Astrocyte of the cerebellum (primary cell): ENCODE data around the gene SERTM2.
A peak's percentile ranks its signal among the peaks of the same experiment; 100 is the strongest.

ENCODE experiments used
- DNase-seq: peaks from one replicate; pipeline ENCODE4 v3.0.0-alpha.2; 2011; ENCODE audit warnings: low read depth
- H3K4me3 ChIP-seq: 2 replicates; pipeline ENCODE4 v1.5.1; 2011; ENCODE audit warnings: mild to moderate bottlenecking, low read depth, low read length, moderate library complexity
- in situ Hi-C: cut with HindIII; loops from 2 replicates; pipeline ENCODE4 v1.10.0; 2017; ENCODE audit warnings: low sequenced_read_pairs
- TF ChIP-seq, protein P1 (sequence below): IDR thresholded peaks from 2 replicates; pipeline ENCODE4 v1.5.1; 2012; ENCODE audit warnings: low read length, low read depth, moderate library complexity, mild to moderate bottlenecking; ENCODE audit errors: missing control alignments

SERTM2 gene

DNA sequence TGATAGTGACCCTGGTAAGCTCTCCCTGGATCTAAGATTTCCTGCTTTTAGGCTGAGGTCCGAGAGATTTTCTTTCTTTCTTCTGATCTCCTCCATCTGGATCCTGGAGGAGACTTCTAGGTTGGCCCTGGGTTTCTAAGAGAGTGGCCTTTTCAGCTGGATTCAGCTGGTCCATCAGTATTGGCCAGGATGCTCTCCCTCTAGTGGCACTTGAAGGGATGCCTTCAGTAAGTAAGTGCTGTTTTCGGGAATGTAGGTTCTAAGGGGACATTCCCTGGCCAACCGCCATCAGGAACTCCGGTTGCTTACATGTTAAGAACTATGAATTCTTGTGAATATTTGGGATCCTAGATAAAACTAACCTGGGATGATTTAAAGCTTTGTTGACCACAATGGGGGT is 56.9 kb downstream of the SERTM2 start:
- in situ Hi-C loops, result no loop called here
- no peak overlapping the region for H3K4me3 ChIP-seq
- no peak for DNase-seq

GRCh38 chrX:111568817-111569216 is 57.4 kb downstream of the SERTM2 start:
- in situ Hi-C loops, result no loop called here
- no peak overlapping the region for H3K4me3 ChIP-seq
- no peak for DNase-seq
- TF ChIP-seq, protein P1, sequence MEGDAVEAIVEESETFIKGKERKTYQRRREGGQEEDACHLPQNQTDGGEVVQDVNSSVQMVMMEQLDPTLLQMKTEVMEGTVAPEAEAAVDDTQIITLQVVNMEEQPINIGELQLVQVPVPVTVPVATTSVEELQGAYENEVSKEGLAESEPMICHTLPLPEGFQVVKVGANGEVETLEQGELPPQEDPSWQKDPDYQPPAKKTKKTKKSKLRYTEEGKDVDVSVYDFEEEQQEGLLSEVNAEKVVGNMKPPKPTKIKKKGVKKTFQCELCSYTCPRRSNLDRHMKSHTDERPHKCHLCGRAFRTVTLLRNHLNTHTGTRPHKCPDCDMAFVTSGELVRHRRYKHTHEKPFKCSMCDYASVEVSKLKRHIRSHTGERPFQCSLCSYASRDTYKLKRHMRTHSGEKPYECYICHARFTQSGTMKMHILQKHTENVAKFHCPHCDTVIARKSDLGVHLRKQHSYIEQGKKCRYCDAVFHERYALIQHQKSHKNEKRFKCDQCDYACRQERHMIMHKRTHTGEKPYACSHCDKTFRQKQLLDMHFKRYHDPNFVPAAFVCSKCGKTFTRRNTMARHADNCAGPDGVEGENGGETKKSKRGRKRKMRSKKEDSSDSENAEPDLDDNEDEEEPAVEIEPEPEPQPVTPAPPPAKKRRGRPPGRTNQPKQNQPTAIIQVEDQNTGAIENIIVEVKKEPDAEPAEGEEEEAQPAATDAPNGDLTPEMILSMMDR, result no peak

More for the DNA sequence above, 56.9 kb downstream of the SERTM2 start:
- TF ChIP-seq, protein P1, result peak; percentile 61
